ENCODE data around the gene JMY.
"Not testable (repeated sequence)": the region's sequence is repeated elsewhere in the genome, so short reads cannot be mapped to it uniquely, and the experiment has no call there.

JMY gene

DNA sequence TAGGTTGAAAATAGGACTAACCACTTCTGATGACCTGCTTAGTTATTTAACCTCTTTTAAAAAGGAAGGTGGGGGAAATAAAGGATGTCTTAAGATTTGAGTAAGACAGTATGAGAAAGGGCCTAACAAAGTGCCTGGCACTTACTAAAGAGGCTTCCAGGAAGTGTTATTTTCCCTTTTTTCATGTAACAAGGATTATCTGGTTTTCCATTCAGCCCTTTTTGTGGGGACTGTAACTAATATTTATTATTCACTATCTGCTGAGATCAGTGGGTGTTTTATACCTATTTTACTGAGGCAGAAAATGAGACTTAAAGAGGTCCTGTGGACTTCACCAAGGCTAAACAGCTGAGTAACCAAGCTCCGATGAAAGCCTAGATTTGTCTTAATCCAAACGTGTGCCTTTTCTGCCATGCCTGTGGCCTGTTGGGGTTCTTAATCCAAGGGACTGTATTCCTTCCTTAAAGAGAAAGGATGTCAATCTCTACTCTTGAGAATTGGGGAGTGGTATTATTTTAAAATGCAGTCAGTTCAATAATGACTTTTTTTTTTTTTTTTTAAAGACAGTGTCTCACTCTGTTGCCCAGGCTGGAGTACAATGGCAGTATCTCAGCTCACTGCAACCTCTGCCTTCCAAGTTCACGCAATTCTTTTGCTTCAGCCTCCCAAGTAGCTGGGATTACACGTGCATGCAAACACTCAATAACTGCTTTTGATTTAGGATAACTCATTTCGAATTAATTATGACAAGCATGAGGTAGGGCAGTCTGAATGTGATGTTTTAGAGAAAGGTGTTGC, 6.5 kb downstream of the JMY start:
- H3K4me2 ChIP-seq (ENCODE audit: low read length) = no peak overlapping the region
- H3K9ac ChIP-seq (ENCODE audit: low read length) = no peak overlapping the region
- H3K4me3 ChIP-seq (ENCODE audit: low read depth, low read length, poor library complexity, severe bottlenecking) = no peak overlapping the region
- no peaks in the 10 kb centered on the region for H4K20me1 ChIP-seq (ENCODE audit: insufficient read depth, low read length)
- no peak overlapping the region for H3K27ac ChIP-seq (ENCODE audit: low read depth, low read length, poor library complexity, severe bottlenecking)
- no peaks in the 10 kb centered on the region; the same call in 1 of the 2 replicates for H3K27me3 ChIP-seq (ENCODE audit: insufficient read depth, low read length)
- no peaks in the 10 kb centered on the region for H3K9me2 ChIP-seq (ENCODE audit: low read depth, low read length)
- H3F3A ChIP-seq (ENCODE audit: insufficient read depth, low read length) = no peaks in the 10 kb centered on the region
- peaks cover 12% of the 10 kb centered on the region for H3K4me1 ChIP-seq (ENCODE audit: insufficient read depth, low read length, severe bottlenecking)
- no peaks in the 10 kb centered on the region for H3K9me3 ChIP-seq (ENCODE audit: low read length)
- no peak overlapping the region for H2AFZ ChIP-seq (ENCODE audit: low read length)
- no peaks in the 10 kb centered on the region for H3K36me3 ChIP-seq (ENCODE audit: insufficient read depth, low read length)
- no peaks in the 10 kb centered on the region for H3K79me2 ChIP-seq (ENCODE audit: insufficient read depth, low read length)
- TF ChIP-seq CTCF (IDR thresholded peaks at IDR 0.05; ENCODE audit: low read length) (no peak), EZH2 (IDR thresholded peaks at IDR 0.05; ENCODE audit: borderline replicate concordance, low read length) (no peak)

DNA sequence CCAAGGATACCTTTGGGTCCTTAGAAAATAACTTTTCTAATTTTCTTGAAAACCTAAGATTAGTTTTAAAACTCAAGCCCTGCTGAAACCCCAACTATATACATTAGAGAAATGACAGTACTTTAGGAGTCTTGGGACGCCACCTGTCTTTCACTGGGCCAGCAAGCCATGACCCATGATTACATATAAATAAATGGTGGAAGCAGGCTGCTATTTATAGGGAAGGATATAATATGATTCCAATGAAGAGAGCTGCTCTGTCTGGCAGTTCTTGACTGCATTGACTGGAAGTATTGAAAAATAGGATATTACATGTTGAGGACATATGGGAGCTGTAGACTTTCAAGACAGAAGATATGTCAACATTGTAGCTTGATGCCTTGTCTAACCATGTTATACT, 7.3 kb downstream of the JMY start:
- no peak for TF ChIP-seq CTCF (IDR thresholded peaks at IDR 0.05; ENCODE audit: low read length)

DNA sequence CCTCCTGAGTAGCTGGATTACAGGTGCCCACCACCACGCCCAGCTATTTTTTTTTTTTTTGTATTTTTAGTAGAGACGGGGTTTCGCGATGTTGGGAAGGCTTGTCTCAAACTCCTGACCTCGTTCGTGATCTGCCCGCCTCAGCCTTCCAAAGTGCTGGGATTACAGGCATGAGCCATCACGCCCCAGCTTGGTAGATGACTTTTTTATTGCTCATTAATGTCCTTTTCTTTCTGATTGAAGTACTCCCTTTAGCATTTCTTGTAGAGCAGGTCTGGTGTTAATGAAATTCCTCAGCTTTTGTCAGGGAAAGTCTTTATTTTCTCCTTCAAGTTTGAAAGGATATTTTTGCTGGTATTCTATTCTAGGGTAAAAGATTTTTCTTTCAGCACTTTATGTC, 18.1 kb downstream of the JMY start:
- not testable (repeated sequence) for H3F3A ChIP-seq (ENCODE audit: insufficient read depth, low read length); H3K9me3 ChIP-seq (ENCODE audit: low read length); H3K36me3 ChIP-seq (ENCODE audit: insufficient read depth, low read length); H2AFZ ChIP-seq (ENCODE audit: low read length); H3K27me3 ChIP-seq (ENCODE audit: insufficient read depth, low read length); H3K4me3 ChIP-seq (ENCODE audit: low read depth, low read length, poor library complexity, severe bottlenecking); H3K79me2 ChIP-seq (ENCODE audit: insufficient read depth, low read length); H4K20me1 ChIP-seq (ENCODE audit: insufficient read depth, low read length); H3K9me2 ChIP-seq (ENCODE audit: low read depth, low read length); H3K9ac ChIP-seq (ENCODE audit: low read length); H3K4me2 ChIP-seq (ENCODE audit: low read length); H3K4me1 ChIP-seq (ENCODE audit: insufficient read depth, low read length, severe bottlenecking); H3K27ac ChIP-seq (ENCODE audit: low read depth, low read length, poor library complexity, severe bottlenecking)

More for the DNA sequence above, 7.3 kb downstream of the JMY start:
- Histone ChIP-seq H3K4me1 (ENCODE audit: insufficient read depth, low read length, severe bottlenecking) (peaks cover 4% of the 10 kb centered on the region), H3K9ac (ENCODE audit: low read length) (no peak overlapping the region), H3F3A (ENCODE audit: insufficient read depth, low read length) (no peaks in the 10 kb centered on the region), H3K9me3 (ENCODE audit: low read length) (no peaks in the 10 kb centered on the region), H3K4me3 (ENCODE audit: low read depth, low read length, poor library complexity, severe bottlenecking) (no peak overlapping the region), H2AFZ (ENCODE audit: low read length) (no peak overlapping the region), H3K9me2 (ENCODE audit: low read depth, low read length) (no peaks in the 10 kb centered on the region), H3K4me2 (ENCODE audit: low read length) (no peak overlapping the region), H3K79me2 (ENCODE audit: insufficient read depth, low read length) (no peaks in the 10 kb centered on the region), H3K27me3 (ENCODE audit: insufficient read depth, low read length) (no peaks in the 10 kb centered on the region; the same call in 1 of the 2 replicates), H3K27ac (ENCODE audit: low read depth, low read length, poor library complexity, severe bottlenecking) (no peak overlapping the region), H3K36me3 (ENCODE audit: insufficient read depth, low read length) (no peaks in the 10 kb centered on the region), H4K20me1 (ENCODE audit: insufficient read depth, low read length) (no peaks in the 10 kb centered on the region)
